ENCODE measurements around the gene ALDH8A1. TPM values are rescaled to one million over a fixed set of nuclear protein-coding genes. Genes with fewer than 3 reads are reported as not detected.

ALDH8A1 gene, protein sequence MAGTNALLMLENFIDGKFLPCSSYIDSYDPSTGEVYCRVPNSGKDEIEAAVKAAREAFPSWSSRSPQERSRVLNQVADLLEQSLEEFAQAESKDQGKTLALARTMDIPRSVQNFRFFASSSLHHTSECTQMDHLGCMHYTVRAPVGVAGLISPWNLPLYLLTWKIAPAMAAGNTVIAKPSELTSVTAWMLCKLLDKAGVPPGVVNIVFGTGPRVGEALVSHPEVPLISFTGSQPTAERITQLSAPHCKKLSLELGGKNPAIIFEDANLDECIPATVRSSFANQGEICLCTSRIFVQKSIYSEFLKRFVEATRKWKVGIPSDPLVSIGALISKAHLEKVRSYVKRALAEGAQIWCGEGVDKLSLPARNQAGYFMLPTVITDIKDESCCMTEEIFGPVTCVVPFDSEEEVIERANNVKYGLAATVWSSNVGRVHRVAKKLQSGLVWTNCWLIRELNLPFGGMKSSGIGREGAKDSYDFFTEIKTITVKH
- total RNA-seq: 1 to 10 TPM in 1 of 2 donors, under 1 TPM in 1; 0.42 to 5.8 TPM

DNA sequence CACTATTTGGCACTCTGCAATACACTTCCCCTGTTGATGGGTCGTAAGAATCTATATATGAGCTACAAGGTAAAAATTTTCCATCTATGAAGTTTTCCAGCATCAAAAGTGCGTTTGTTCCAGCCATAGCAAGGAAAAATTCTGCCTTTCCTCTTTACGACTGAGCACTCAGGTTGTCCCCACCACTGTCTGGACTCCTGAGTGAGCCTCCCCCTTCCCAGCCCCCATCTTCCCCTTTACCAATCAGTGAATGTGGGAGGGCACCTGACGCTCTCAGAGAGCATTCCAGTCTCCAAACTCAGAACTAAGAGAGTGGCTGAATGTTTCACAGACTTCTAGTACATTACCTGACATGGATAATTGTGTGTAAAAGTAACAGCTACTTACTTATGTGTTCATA lies at the start of gene ALDH8A1:
ALDH8A1 (minus strand) TSS at position 175 of the 400 bp plus-strand sequence; CDS start at position 127, 48 bp downstream.
- no peaks in the 10 kb centered on the region for H3K9me3 ChIP-seq
- no peak for ATAC-seq (ENCODE audit: insufficient number of reproducible peaks, low FRiP score, low read depth)
- no peaks in the 10 kb centered on the region for H3K36me3 ChIP-seq
- no peak within 1 kb of the TSS for H3K4me3 ChIP-seq
- H3K4me1 ChIP-seq (ENCODE audit: control insufficient read depth in 1 of 2, low read depth in 2 of 2): no peaks in the 10 kb centered on the region
- DNase-seq (ENCODE audit: low spot score): no peak
- H3K27me3 ChIP-seq (replicated peaks; ENCODE audit: insufficient read depth): no peaks in the 10 kb centered on the region
- H3K27ac ChIP-seq: no peak within 1 kb of the TSS
- TF ChIP-seq, protein P1, sequence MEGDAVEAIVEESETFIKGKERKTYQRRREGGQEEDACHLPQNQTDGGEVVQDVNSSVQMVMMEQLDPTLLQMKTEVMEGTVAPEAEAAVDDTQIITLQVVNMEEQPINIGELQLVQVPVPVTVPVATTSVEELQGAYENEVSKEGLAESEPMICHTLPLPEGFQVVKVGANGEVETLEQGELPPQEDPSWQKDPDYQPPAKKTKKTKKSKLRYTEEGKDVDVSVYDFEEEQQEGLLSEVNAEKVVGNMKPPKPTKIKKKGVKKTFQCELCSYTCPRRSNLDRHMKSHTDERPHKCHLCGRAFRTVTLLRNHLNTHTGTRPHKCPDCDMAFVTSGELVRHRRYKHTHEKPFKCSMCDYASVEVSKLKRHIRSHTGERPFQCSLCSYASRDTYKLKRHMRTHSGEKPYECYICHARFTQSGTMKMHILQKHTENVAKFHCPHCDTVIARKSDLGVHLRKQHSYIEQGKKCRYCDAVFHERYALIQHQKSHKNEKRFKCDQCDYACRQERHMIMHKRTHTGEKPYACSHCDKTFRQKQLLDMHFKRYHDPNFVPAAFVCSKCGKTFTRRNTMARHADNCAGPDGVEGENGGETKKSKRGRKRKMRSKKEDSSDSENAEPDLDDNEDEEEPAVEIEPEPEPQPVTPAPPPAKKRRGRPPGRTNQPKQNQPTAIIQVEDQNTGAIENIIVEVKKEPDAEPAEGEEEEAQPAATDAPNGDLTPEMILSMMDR (IDR thresholded peaks at IDR 0.05): no peak

DNA sequence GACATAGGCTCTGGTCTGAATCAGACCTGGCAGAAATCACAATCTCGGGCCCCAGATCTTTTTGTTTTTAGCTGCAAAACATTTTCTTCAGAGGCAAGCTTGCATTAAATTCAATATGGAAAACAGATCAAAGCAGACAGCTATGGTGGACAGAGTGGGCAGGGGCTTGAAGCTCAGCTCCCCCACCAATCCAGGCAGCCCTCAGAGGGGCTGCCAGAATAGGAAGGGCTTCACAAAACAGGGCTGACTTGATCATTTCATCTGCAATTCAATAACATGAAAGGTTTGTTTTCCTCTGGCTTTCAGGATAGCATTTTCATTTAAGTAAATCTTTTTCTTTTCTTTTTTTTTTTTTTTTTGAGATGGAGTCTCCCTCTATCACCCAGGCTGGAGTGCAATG lies 49.2 kb upstream of the ALDH8A1 start:
- TF ChIP-seq, protein P1 (IDR thresholded peaks at IDR 0.05): no peak
- no peaks in the 10 kb centered on the region for H3K9me3 ChIP-seq
- ATAC-seq (ENCODE audit: insufficient number of reproducible peaks, low FRiP score, low read depth) (no peak), DNase-seq (ENCODE audit: low spot score) (no peak)
- no peak overlapping the region for H3K4me3 ChIP-seq
- H3K4me1 ChIP-seq (ENCODE audit: control insufficient read depth in 1 of 2, low read depth in 2 of 2): no peaks in the 10 kb centered on the region
- H3K36me3 ChIP-seq: peaks cover 5% of the 10 kb centered on the region
- H3K27ac ChIP-seq: no peak overlapping the region
- H3K27me3 ChIP-seq (replicated peaks; ENCODE audit: insufficient read depth): no peaks in the 10 kb centered on the region

DNA sequence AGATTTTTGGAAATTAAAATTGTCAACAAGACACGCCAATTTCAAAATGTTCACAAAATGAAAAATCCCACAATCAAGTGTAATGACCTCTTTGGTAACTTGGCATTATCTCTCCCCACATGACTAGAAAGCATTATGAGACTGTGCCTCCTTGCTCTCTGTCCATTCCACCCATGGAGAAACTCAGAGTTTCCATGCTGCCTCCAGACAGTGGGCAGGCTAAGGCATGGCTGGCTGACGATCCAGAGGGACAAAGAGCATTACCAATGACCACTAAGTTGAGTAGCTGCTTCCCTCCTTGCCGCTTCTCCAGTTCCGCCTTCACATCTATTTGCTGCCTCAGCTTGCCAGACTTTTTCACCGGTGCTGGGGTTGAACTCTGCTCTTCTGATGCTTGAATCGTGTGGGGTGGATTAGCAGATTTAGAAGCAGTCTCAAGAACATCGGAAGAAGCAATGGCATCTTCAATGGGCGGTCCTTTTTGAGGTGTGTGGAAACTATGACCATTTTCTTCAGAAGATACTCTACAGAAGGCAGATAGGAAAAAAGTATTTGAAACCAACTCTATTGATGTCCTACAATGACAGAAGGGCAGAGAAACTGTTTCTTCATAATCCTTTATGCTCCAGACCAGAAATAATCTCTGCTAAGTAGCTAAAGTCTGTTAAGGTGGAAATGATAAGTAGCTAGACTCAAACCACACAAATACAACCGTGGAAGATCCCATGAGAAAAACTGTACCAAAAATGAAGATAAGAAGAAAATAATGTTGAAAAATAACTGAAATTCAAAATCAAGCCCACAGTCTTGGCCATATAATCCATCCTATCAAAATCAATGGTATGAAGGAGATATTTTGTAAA lies 47.5 kb upstream of the ALDH8A1 start:
- no peaks in the 10 kb centered on the region for H3K9me3 ChIP-seq
- ATAC-seq (ENCODE audit: insufficient number of reproducible peaks, low FRiP score, low read depth) (no peak), DNase-seq (ENCODE audit: low spot score) (no peak)
- no peaks in the 10 kb centered on the region for H3K4me1 ChIP-seq (ENCODE audit: control insufficient read depth in 1 of 2, low read depth in 2 of 2)
- no peaks in the 10 kb centered on the region for H3K27me3 ChIP-seq (replicated peaks; ENCODE audit: insufficient read depth)
- peaks cover 5% of the 10 kb centered on the region for H3K36me3 ChIP-seq
- no peak overlapping the region for H3K4me3 ChIP-seq
- TF ChIP-seq, protein P1 (IDR thresholded peaks at IDR 0.05): no peak
- no peak overlapping the region for H3K27ac ChIP-seq

DNA sequence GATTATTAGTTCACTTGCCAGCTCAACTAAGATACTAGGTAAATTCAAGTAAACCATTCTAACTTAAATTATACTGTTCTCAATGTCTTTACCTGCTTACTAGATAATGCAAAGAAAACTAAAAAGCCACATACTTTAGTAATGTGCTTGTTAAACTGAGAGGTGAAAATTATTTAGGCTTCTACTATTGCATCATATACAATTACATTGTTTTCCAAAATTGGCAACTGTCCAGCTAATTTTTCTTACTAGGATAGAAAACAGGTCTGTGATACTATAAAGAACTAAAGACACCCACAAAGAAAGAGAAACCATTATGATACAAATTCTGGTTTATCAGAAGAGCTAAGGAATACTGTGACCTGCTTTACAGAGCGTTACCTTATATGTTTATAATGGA lies 45.6 kb upstream of the ALDH8A1 start:
- ATAC-seq (ENCODE audit: insufficient number of reproducible peaks, low FRiP score, low read depth) (no peak), DNase-seq (ENCODE audit: low spot score) (no peak)
- no peaks in the 10 kb centered on the region for H3K27me3 ChIP-seq (replicated peaks; ENCODE audit: insufficient read depth)
- peaks cover 8% of the 10 kb centered on the region for H3K36me3 ChIP-seq
- TF ChIP-seq, protein P1 (IDR thresholded peaks at IDR 0.05): no peak
- no peaks in the 10 kb centered on the region for H3K4me1 ChIP-seq (ENCODE audit: control insufficient read depth in 1 of 2, low read depth in 2 of 2)
- no peaks in the 10 kb centered on the region for H3K9me3 ChIP-seq
- no peak overlapping the region for H3K4me3 ChIP-seq
- no peak overlapping the region for H3K27ac ChIP-seq

DNA sequence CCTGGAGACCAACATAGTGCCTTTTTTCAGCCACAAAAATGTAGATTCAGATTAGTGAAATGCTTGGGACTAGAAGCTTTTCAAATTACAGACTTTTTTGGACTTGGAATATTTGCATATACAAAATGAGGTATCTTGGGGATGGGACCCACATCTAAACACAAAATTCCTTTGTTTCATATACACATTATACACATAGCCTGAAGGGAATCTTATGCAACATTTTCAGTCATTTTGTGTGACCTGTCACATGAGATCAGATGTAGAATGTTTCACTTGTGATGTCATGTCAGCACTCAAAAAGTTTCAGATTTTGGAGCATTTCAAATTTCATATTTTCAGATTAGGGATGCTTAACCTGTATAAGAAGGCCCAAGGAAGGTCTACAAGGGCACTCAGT lies 44.5 kb upstream of the ALDH8A1 start:
- TF ChIP-seq, protein P1 (IDR thresholded peaks at IDR 0.05): no peak
- Histone ChIP-seq H3K4me3 (no peak overlapping the region), H3K27me3 (replicated peaks; ENCODE audit: insufficient read depth) (no peaks in the 10 kb centered on the region), H3K4me1 (ENCODE audit: control insufficient read depth in 1 of 2, low read depth in 2 of 2) (no peaks in the 10 kb centered on the region), H3K27ac (no peak overlapping the region), H3K9me3 (no peaks in the 10 kb centered on the region), H3K36me3 (peaks cover 8% of the 10 kb centered on the region)
- DNase-seq (ENCODE audit: low spot score) (no peak), ATAC-seq (ENCODE audit: insufficient number of reproducible peaks, low FRiP score, low read depth) (no peak)
